Transverse colon (tissue), 4 donors: ENCODE data around the gene CASP10.

ENCODE experiments used
- CTCF ChIP-seq, 5 experiments: fragments of 200-600 bp in 3 of 5; fragments of 450-650 bp in 2 of 5; sonication (generic) in 3 of 5; IDR thresholded peaks; 1 replicate in 2 of 5; 2 replicates in 3 of 5; pipeline ENCODE4 v1.5.1; 2016 to 2017; ENCODE audit warnings: antibody characterized with exemption in 5 of 5, inconsistent platforms in 3 of 5, mild to moderate bottlenecking in 2 of 5, moderate library complexity in 1 of 5
- EP300 ChIP-seq: sonication (generic); formaldehyde crosslinking; IDR thresholded peaks from one replicate; pipeline ENCODE4 v1.6.1; 2017; ENCODE audit warnings: antibody characterized with exemption, low read depth
- POLR2A ChIP-seq: fragments of 450-650 bp; IDR thresholded peaks from one replicate; pipeline ENCODE4 v1.6.1; 2016; ENCODE audit warnings: antibody characterized with exemption, mild to moderate bottlenecking, moderate library complexity
- POLR2AphosphoS5 ChIP-seq, 3 donors: sonication (generic); formaldehyde crosslinking; IDR thresholded peaks; one replicate each; pipeline ENCODE4 v1.6.1; 2016; ENCODE audit warnings: antibody characterized with exemption in 3 of 3

- TF ChIP-seq EP300 (no peak), CTCF (IDR thresholded peaks at IDR 0.05) (no peak), POLR2AphosphoS5 (IDR thresholded peaks at IDR 0.05) (peak in 1 of 3 donors; percentile 18), POLR2A (no peak)
Measured at GRCh38 chr2:201218780-201219179, 35.8 kb downstream of the CASP10 start.
